Islet precursor cell (in vitro differentiated cells): ENCODE data around the gene EPDR1.
A peak's percentile ranks its signal among the peaks of the same experiment; 100 is the strongest.
"Not testable (repeated sequence)": the region's sequence is repeated elsewhere in the genome, so short reads cannot be mapped to it uniquely, and the experiment has no call there.

Source experiments
- DNase-seq: peaks from one replicate; pipeline ENCODE4 v3.0.0-alpha.2; 2018

The EPDR1 gene

GRCh38 chr7:37930226-37930948 is 9.9 kb downstream of the EPDR1 start:
- no peak for DNase-seq

DNA sequence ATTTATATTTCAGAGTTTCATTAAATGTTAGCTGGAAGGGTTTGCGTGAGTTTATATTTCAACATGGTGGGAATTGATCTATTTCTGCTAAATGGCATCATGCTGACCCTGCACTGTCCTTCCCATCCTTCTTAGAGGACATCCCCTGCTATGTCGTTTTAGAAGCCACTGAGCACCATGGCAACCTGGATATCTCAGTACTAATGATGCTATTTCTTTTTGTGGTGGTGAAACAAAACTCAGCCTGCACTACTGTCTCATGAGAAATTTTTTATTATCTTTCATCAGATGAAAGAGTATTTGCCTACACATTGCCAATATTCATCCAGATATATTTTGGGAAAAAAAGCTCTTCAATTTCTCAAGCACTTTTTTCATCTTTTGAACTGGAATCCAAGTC is 12.1 kb downstream of the EPDR1 start:
- DNase-seq: no peak

- no peak for DNase-seq
These were observed 12.7 kb downstream of the EPDR1 start for GRCh38 chr7:37933018-37933566.

GRCh38 chr7:37942934-37943610 is 22.6 kb downstream of the EPDR1 start:
- peak; percentile 75 for DNase-seq

DNA sequence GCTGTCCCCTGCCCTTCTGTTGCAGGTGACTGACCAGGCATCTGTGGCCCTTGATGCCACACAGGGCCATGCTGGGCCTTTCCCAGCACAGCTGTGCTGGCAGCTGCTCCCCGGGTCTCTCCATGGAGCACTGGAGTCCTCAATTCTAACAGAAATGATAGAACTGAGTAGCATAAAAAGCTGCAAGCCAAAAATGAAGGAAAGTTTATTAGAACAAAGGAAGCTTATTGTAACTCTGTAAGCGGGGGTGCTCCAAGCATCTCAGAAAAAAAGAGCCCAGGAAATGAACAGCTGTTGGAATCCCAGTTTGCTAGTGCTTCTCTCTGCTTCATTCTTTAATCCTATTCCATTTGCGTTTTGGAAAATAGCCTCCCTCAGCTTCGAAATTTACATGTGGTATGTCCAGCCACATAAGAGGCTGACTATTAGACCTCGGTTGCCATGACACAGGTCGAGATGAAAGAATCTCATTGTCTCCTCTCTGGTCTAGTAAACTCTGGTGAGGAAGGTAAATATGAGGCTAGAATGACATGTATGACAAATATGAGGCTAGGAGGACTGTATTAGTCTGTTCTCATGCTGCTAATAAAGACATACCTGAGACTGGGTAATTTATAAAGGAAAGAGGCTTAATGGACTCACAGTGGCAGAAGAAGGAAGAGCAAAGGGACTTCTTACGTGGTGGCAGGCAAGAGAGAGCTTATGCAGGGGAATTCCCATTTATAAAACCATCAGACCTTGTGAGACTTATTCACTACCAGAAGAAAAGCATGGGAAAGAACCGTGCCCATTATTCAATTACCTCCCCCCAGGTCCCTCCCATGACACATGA is 23.7 kb downstream of the EPDR1 start:
- no peak for DNase-seq

DNA sequence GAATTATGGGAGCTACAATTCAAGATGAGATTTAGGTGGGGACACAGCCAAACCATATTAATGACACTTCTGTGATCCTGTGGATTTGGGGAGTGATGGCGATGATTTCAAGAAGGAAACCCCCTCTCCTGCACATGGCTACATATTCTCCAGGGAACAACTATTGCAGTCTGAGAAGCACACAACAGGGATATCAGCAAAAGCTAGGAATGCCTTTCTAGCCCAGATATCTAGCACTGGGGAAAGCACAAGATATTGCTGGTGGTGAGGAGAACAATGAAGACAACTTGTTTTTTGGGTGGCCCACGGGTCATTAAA is 24.3 kb downstream of the EPDR1 start:
- DNase-seq: no peak

GRCh38 chr7:37945336-37945735 is 24.9 kb downstream of the EPDR1 start:
- DNase-seq: peak; percentile 59

DNA sequence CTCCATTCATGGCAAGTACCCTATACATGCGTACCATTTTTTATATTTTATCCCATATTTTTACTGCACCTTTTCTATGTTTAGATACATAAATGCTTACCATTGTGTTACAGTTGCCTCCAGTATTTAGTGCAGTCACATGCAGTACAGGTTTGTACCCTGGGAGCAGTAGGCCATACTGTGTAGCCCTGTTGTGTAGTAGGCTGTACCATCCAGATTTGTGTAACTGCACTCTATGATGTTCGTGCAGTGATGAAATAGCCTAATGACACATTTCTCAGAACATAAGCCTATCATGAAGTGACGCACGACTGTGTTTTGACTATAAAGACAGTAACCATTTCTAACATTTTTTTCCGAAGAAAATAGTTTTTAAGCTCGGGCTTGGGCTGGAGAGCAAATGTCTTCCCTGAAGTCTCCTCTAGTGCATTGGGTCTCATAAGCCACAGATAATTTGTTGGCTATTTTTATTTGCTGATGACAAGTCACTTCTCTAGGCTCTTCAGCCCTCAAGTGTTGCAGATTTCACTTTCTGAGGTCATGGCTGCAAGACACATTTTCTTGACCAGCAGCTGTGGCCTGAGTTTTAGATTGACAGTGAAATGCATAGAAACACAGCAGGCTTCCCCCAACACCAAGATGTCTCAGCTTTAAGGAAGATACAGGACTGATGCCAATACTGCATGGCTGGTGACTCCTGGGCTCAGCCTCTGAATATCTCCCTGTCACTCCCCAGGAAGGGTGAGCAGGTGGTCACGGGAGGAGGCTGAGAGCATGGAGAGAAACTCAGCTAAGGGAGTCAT is 26.9 kb downstream of the EPDR1 start:
- no peak for DNase-seq

- DNase-seq: no peak
These were observed 27.4 kb downstream of the EPDR1 start for GRCh38 chr7:37947941-37948210.

GRCh38 chr7:37952240-37952639 is 31.8 kb downstream of the EPDR1 start:
- no peak for DNase-seq

GRCh38 chr7:37954217-37954616 is 33.8 kb downstream of the EPDR1 start:
- not testable (repeated sequence) for DNase-seq

DNA sequence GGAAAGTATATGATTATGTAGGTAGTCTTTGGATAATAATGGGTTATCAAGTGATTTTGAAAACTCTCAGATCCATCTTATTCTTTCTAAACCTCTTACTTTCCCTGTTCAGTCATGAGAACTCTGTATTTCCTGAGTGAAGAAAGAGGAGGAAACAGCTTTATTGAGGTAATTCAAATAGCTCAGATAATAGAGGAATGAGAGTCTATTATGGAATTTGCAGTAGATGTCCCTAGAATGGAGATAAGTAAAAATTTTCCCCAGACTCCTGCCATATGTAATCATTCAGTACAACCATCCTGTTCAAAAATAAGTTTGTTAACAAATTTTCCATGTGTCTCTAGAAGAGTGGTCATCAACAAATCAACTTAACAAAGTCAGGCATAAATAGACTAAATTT is 36.4 kb downstream of the EPDR1 start:
- no peak for DNase-seq

- DNase-seq: peak; percentile 55
These were observed 37.0 kb downstream of the EPDR1 start for GRCh38 chr7:37957221-37957970.

DNA sequence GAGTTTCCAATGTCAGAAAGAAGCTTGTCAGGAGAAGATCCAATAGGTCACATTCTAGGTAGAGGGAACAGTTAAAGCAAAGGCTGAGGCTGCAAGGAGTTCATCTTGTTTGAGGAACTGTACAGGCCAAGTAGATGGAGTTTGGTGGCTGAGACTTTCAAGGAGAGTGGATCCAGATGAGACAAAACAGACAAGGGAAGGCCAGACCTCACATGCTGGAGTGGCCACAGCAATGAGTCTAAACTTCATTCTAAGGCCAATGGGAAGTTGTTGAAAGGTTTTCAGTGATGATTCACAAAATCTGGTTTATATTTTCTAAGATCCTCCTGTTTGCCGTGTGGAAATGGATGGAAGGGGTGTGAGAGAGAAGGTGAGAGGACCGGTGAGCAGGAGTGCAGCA is 40.0 kb downstream of the EPDR1 start:
- no peak for DNase-seq

DNA sequence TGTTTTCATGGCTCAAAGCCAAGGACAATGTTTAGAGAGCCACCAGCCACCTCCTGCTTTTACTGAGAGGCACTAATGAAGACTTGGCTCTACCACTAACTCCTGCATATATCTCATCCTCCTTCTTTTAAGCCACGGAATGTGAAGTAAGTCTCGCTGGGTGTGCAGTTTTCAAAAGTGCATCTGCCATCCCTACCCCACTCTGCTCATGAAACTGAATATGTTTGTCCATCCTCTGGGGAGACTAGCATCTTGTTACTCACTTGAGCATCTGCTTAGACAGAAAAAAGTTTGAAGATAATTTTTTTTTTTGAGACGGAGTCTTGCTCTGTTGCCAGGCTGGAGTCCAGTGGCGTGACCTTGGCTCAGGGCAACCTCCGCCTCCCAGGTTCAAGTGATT is 40.8 kb downstream of the EPDR1 start:
- no peak for DNase-seq

- DNase-seq: no peak
These were observed 43.8 kb downstream of the EPDR1 start for GRCh38 chr7:37964196-37964595.

DNA sequence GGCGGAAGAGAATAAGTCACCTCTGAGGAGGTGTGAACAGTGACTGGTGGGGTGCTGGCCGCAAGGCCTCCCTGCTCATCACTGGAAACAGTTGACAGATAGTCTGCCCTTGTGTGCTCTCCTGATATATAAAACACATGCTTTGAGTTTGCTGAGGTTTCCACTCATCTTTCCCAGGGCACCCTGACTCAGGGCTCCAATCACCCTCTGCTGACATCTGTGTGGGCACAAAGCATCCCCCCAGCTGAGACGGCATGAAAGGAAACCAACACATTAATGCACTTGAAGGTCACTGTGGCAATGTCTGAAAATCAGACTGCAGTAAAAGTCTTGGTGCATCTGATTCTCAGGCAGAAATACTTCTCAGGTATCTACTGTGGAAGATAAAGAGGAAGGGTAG is 49.8 kb downstream of the EPDR1 start:
- DNase-seq: no peak

DNA sequence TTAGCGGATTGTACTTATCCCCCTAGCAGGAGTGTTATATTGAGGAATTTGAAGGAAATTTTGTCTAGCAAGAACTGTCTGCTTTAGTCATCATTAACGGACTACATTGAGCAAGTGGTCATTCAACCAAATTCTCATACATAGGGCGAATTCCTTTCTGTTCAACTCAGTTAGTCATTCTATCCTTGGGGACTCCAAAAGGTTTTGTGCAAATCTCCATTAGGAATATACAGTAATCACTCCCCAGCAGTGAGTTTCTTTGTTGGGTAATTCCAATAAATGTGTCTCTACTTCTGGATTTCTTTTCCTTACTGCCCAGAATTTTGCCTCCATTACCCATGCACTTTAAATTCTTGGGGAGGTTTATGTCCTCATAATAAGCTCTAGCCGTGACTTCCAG is 51.1 kb downstream of the EPDR1 start:
- no peak for DNase-seq

DNA sequence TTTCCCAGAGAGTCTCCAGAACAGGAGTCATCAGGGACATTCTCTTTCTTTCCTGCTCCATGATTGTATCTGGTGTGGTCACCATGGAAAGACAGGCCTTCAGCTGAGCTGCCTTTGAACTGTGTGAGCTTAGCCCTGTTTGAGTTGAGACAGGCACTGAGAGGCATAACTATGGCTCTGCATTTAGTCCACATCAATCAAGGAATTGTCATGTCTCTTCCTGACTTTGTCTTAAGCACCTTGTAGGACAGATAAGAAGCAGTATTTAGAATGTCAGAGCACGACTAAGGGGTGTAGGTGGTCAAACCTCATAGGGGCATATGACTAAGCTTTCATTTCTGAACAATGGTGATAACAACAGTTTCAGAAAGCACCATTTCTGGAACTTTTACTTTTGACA is 53.5 kb downstream of the EPDR1 start:
- DNase-seq: peak; percentile 55

DNA sequence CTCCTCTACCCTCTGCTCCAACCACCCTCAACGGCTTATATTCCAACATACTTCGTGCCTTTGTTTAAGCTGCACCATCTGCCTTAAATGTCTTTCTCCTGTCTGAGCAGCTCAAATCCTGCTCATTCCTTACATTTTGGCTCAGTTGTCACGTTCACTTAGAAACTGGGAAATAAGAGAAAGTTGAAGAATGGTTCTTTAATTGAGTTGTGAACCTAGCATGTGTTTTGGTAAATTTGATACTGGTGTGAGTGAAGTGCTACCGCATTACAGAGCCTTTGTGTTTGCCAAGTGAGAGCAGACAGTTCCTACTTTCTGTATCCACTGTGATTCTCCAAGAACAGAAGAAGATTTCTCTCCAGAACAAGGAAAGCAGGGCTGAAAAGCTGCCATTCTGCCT is 54.3 kb downstream of the EPDR1 start:
- DNase-seq: no peak

DNA sequence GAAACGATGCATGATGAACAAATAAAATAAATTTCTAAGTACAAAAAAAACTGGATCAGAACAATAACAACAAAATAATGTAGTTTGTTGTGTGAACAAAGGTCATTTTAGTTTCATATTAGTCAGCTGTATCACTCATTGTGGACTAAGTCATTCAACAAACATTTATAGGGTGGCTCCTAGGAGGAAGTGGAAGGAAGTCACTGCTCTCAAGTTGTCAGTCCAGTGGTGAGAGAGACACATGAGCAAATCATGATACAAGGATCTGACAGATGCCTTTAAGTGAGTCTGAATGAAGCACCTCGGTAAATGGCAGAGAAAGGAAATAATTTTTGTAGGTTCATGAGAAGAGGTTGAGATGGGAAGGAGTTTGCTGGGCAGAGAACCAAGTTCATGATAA is 56.8 kb downstream of the EPDR1 start:
- DNase-seq: no peak

GRCh38 chr7:37981664-37982063 is 61.2 kb downstream of the EPDR1 start:
- no peak for DNase-seq
